Thyroid gland (tissue), 4 donors: ENCODE data around the gene STYX.

Experiments
- POLR2A ChIP-seq, 2 donors: fragments of 450-650 bp; IDR thresholded peaks; one replicate each; pipeline ENCODE4 v1.6.1; 2017; ENCODE audit warnings: antibody characterized with exemption in 2 of 2, mild to moderate bottlenecking in 2 of 2, moderate library complexity in 1 of 2
- TF ChIP-seq, protein P1 (sequence below), 6 experiments: fragments of 200-600 bp in 3 of 6; fragments of 450-650 bp in 3 of 6; sonication (generic) in 3 of 6; IDR thresholded peaks; one replicate each; pipeline ENCODE4 v1.5.1; 2016 to 2019; ENCODE audit warnings: antibody characterized with exemption in 6 of 6, mild to moderate bottlenecking in 2 of 6, inconsistent platforms in 1 of 6, moderate library complexity in 1 of 6

DNA sequence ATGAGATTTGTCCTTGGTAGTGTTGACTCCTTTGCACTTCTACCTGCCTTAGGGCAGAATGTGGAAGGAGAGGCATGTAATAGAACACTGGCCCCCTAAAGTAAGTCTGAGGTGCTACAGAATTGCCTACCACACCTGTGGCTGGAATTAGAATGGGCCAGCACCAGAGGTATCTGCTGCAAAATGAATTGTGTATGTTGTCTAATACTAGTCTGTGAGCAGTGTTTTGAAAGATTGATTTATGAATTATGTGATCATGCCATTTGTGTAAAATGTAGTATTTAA, 5.7 kb upstream of the STYX start:
- TF ChIP-seq, protein P1, sequence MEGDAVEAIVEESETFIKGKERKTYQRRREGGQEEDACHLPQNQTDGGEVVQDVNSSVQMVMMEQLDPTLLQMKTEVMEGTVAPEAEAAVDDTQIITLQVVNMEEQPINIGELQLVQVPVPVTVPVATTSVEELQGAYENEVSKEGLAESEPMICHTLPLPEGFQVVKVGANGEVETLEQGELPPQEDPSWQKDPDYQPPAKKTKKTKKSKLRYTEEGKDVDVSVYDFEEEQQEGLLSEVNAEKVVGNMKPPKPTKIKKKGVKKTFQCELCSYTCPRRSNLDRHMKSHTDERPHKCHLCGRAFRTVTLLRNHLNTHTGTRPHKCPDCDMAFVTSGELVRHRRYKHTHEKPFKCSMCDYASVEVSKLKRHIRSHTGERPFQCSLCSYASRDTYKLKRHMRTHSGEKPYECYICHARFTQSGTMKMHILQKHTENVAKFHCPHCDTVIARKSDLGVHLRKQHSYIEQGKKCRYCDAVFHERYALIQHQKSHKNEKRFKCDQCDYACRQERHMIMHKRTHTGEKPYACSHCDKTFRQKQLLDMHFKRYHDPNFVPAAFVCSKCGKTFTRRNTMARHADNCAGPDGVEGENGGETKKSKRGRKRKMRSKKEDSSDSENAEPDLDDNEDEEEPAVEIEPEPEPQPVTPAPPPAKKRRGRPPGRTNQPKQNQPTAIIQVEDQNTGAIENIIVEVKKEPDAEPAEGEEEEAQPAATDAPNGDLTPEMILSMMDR (IDR thresholded peaks at IDR 0.05): no peak
- TF ChIP-seq POLR2A (IDR thresholded peaks at IDR 0.05): no peak
